OCI-LY3 (cell line): ENCODE data around the gene CCKAR.

Experiments used
- H2AFZ ChIP-seq: fragments of 200-600, 300-600 bp; shearing (Covaris generic); 2 replicates; pipeline ENCODE4 v1.6.0; 2014; ENCODE audit warnings: antibody characterized with exemption, low read depth, low read length
- H3K27ac ChIP-seq: fragments of 200-600, 300-600 bp; sonication (generic); 2 replicates; pipeline ENCODE4 v1.5.1; 2014; ENCODE audit warnings: mild to moderate bottlenecking, low read length, moderate library complexity, mixed read lengths
- H3K27me3 ChIP-seq: fragments of 200-600, 300-600 bp; sonication (generic); 2 replicates; pipeline ENCODE4 v1.6.1; 2014; ENCODE audit warnings: low read depth, low read length, mixed read lengths
- H3K36me3 ChIP-seq: fragments of 200-600, 300-600 bp; sonication (generic); replicated peaks from 2 replicates; pipeline ENCODE3; 2014; ENCODE audit warnings: low read depth, low read length, mixed read lengths
- H3K4me1 ChIP-seq: fragments of 300-600, 200-600 bp; sonication (generic); 2 replicates; pipeline ENCODE4 v1.6.1; 2014; ENCODE audit warnings: low read length, mixed read lengths
- H3K4me2 ChIP-seq: fragments of 200-600, 300-600 bp; sonication (generic); 2 replicates; pipeline ENCODE4 v1.6.1; 2014; ENCODE audit warnings: low read length, mixed read lengths
- H3K4me3 ChIP-seq: fragments of 300-600, 200-600 bp; sonication (generic); 2 replicates; pipeline ENCODE4 v1.5.1; 2014; ENCODE audit warnings: antibody characterized with exemption, mild to moderate bottlenecking, low read length, moderate library complexity
- H3K79me2 ChIP-seq: fragments of 300-600, 200-600 bp; shearing (Covaris generic); 2 replicates; pipeline ENCODE4 v1.6.1; 2014; ENCODE audit warnings: mild to moderate bottlenecking, low read length, mixed read lengths
- H3K9ac ChIP-seq: fragments of 300-600, 200-600 bp; shearing (Covaris generic); 2 replicates; pipeline ENCODE4 v1.6.0; 2014; ENCODE audit warnings: mild to moderate bottlenecking, low read length, moderate library complexity
- H3K9me3 ChIP-seq: fragments of 200-600, 300-600 bp; shearing (Covaris generic); 2 replicates; pipeline ENCODE4 v1.6.1; 2014; ENCODE audit warnings: low read length, mixed read lengths; ENCODE audit not compliant: insufficient read depth
- H4K20me1 ChIP-seq: fragments of 200-600, 300-600 bp; sonication (generic); 2 replicates; pipeline ENCODE4 v1.6.1; 2016; ENCODE audit warnings: low read length, mixed read lengths; ENCODE audit not compliant: insufficient read depth
- CTCF ChIP-seq: fragments of 200-600, 300-600 bp; sonication (generic); IDR thresholded peaks from 2 replicates; pipeline ENCODE4 v1.5.1; 2014; ENCODE audit warnings: antibody characterized with exemption, low read length, low read depth
- EZH2phosphoT487 ChIP-seq: fragments of 200-600 bp; shearing (Covaris generic); IDR thresholded peaks from 2 replicates; pipeline ENCODE4 v1.6.1; 2018; ENCODE audit warnings: antibody characterized with exemption, mixed run types, low read depth

CCKAR gene

GRCh38 chr4:26463386-26463785 is 26.9 kb downstream of the CCKAR start:
- Histone ChIP-seq H3K4me1 (peaks cover 9% of the 10 kb centered on the region), H3K9me3 (peaks cover 5% of the 10 kb centered on the region; the same call in 1 of the 2 replicates), H2AFZ (no peak overlapping the region), H3K79me2 (no peaks in the 10 kb centered on the region), H3K27me3 (peaks cover 27% of the 10 kb centered on the region), H3K27ac (no peak overlapping the region), H3K9ac (no peak overlapping the region), H3K4me3 (no peak overlapping the region), H3K36me3 (no peaks in the 10 kb centered on the region), H3K4me2 (no peak overlapping the region), H4K20me1 (no peaks in the 10 kb centered on the region)
- no peak for TF ChIP-seq CTCF
- no peak for TF ChIP-seq EZH2phosphoT487

GRCh38 chr4:26462874-26463273 is 27.4 kb downstream of the CCKAR start:
- H3K4me2 ChIP-seq = no peak overlapping the region
- H3K79me2 ChIP-seq = no peaks in the 10 kb centered on the region
- no peak overlapping the region for H3K9ac ChIP-seq
- no peak overlapping the region for H3K4me3 ChIP-seq
- TF ChIP-seq EZH2phosphoT487 = no peak
- no peak for TF ChIP-seq CTCF
- peaks cover 5% of the 10 kb centered on the region; the same call in 1 of the 2 replicates for H3K9me3 ChIP-seq
- peaks cover 27% of the 10 kb centered on the region for H3K27me3 ChIP-seq
- peaks cover 9% of the 10 kb centered on the region for H3K4me1 ChIP-seq
- H3K36me3 ChIP-seq = no peaks in the 10 kb centered on the region
- no peaks in the 10 kb centered on the region for H4K20me1 ChIP-seq
- H3K27ac ChIP-seq = no peak overlapping the region
- H2AFZ ChIP-seq = no peak overlapping the region

- Histone ChIP-seq H3K4me1 (peaks cover 9% of the 10 kb centered on the region), H3K9me3 (peaks cover 5% of the 10 kb centered on the region; the same call in 1 of the 2 replicates), H3K36me3 (no peaks in the 10 kb centered on the region), H3K27ac (no peak overlapping the region), H3K9ac (no peak overlapping the region), H3K27me3 (peaks cover 23% of the 10 kb centered on the region), H4K20me1 (no peaks in the 10 kb centered on the region), H3K4me2 (peak overlapping the region; percentile 65; the same call in 1 of the 2 replicates), H3K4me3 (no peak overlapping the region), H3K79me2 (no peaks in the 10 kb centered on the region), H2AFZ (no peak overlapping the region)
- TF ChIP-seq EZH2phosphoT487 = no peak
- no peak for TF ChIP-seq CTCF
Observed at GRCh38 chr4:26459756-26460530, 30.3 kb downstream of the CCKAR start.

GRCh38 chr4:26459054-26459755 is 31.1 kb downstream of the CCKAR start:
- peaks cover 16% of the 10 kb centered on the region for H3K27me3 ChIP-seq
- H3K4me1 ChIP-seq = peaks cover 9% of the 10 kb centered on the region
- H4K20me1 ChIP-seq = no peaks in the 10 kb centered on the region
- H3K79me2 ChIP-seq = no peaks in the 10 kb centered on the region
- peaks cover 5% of the 10 kb centered on the region; the same call in 1 of the 2 replicates for H3K9me3 ChIP-seq
- peak; percentile 75 for TF ChIP-seq CTCF
- TF ChIP-seq EZH2phosphoT487 = no peak
- no peak overlapping the region for H2AFZ ChIP-seq
- no peak overlapping the region for H3K9ac ChIP-seq
- H3K36me3 ChIP-seq = no peaks in the 10 kb centered on the region
- H3K4me2 ChIP-seq = peak overlapping the region; percentile 65
- peak overlapping the region; percentile 66 for H3K4me3 ChIP-seq
- H3K27ac ChIP-seq = no peak overlapping the region
